GM21786 (cell line): Measurements from ENCODE around the gene SORBS2.

Source experiments
- ATAC-seq: cut with Tn5 transposase; IDR thresholded peaks from one replicate; pipeline ENCODE4 v1.9.1; 2021; ENCODE audit not compliant: unreplicated experiment

SORBS2 gene

DNA sequence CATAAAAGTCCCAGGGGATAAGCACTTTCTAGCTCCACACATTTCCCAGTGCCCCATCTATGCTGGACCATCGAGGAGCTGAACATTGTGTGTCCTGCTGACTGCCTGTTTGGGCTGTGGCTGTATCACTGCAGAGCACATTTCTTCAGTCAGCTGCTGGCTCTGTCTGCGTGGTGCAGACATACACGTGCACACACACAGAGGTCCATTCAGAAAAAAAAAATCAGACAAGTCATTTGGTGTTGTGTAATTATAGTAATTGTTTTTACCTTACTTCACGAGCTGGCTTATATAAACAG lies 275.6 kb downstream of the SORBS2 start:
- ATAC-seq, result no peak

DNA sequence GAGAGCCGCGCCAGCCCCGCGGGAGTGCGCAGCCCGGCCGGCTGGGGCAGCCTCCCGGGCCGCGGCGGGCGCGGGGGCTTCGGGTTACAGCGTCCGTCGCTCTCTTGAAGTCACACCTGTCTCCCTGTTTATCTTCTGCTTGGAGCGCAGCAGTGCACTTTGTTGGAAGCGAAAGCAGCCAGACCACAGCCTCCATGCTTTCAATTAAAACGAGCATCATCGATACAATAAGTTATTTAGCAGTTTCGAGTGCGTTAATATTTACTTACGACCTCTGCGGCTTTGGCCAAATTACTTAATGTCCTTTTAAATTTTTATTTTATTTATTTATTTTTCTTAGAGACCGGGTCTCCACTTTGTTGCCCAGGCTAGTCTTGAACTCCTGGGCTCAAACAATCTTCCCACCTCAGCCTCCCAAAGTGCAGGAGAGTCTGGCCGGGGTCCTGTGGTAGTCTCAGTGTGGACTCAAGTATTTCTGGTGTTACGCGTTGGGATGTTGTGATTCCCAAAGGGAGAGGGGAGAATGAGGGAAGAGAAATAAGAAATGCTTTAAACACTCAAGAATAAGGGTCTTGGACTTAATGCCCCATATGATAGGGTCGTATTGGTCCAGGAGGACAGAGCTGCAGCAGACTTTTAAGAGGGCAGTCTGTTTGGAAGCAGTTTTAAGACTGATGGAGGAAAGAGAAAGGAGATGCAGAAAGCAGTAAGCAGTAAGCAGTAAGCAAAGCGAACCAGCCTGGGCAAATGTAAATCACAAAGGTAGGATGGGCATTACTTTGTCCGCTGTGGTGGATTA lies 276.2 kb downstream of the SORBS2 start:
- no peak for ATAC-seq
